AG10803 (cell line): ENCODE data around the gene DHX58.

ENCODE experiments used
- DNase-seq: peaks from one replicate; pipeline ENCODE4 v3.0.0; 2010; ENCODE audit warnings: low read depth
- H3K4me3 ChIP-seq: 2 replicates; pipeline ENCODE4 v1.5.1; 2011; ENCODE audit warnings: mild to moderate bottlenecking, low read length, control low read depth
- TF ChIP-seq, protein P1 (sequence below): conservative IDR thresholded peaks from 2 replicates; pipeline ENCODE4 v1.5.1; 2011; ENCODE audit warnings: mild to moderate bottlenecking, low read length, control low read depth, inconsistent platforms

Gene DHX58

DNA sequence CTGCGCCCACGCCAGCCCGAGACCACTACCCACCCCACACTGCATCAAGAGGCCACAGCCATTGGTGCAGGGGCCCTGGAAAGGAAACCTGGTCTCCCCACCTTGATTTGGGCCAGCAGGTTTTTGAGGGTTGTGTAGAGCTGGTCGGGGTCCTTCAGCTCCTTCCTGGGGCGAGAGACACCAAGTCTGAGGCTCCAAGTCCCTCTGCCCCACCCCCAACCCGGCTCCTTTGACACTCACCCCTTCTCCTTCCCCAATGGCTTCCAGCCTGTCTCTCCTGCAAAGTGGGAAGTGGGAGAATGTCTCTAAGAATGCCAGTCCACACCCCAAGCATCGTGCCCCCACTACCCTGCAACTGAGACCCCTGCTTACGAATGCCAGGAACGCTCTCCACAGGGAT is 1.6 kb upstream of the DHX58 start:
- no peak for DNase-seq
- H3K4me3 ChIP-seq: no peak overlapping the region
- TF ChIP-seq, protein P1, sequence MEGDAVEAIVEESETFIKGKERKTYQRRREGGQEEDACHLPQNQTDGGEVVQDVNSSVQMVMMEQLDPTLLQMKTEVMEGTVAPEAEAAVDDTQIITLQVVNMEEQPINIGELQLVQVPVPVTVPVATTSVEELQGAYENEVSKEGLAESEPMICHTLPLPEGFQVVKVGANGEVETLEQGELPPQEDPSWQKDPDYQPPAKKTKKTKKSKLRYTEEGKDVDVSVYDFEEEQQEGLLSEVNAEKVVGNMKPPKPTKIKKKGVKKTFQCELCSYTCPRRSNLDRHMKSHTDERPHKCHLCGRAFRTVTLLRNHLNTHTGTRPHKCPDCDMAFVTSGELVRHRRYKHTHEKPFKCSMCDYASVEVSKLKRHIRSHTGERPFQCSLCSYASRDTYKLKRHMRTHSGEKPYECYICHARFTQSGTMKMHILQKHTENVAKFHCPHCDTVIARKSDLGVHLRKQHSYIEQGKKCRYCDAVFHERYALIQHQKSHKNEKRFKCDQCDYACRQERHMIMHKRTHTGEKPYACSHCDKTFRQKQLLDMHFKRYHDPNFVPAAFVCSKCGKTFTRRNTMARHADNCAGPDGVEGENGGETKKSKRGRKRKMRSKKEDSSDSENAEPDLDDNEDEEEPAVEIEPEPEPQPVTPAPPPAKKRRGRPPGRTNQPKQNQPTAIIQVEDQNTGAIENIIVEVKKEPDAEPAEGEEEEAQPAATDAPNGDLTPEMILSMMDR: no peak

DNA sequence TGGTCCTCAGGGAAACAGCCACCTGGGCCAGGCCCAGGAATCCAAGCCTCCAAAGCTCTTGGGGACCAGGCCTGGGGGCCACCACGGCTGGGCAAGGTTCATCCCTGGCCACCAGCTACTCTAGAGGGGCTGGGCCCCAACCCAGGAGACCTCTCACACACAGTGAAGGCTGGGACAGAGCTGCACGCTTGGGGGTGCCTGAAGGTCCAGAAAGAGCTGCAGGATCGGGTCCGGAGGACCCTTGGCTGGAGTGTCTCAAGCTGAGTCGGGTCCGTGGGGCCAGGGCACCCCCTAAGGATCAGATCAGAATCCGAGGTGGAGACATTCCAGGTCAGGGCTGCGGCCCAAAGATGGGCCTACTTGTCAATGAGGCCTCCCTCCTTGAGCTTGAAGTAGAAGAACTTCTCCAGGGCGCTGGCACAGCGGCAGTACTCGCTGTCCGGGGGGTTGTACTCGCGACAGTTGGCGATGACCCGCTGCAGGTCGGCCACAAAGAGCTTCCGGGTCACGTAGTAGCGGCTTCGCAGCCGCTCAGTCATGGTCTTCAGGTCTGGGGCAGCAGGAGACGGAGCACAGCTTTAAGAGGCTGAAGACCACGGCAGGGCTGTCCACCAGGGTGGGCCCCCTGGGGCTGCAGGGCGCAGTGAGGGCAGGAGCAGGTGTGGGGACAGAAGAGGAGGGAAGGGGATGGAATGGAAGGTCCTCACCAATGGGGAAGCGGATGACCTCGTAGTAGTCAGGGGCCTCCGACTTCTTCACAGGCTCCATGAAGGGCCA is 967 bp upstream of the DHX58 start:
- H3K4me3 ChIP-seq: no peak overlapping the region
- TF ChIP-seq, protein P1: no peak
- DNase-seq: no peak

DNA sequence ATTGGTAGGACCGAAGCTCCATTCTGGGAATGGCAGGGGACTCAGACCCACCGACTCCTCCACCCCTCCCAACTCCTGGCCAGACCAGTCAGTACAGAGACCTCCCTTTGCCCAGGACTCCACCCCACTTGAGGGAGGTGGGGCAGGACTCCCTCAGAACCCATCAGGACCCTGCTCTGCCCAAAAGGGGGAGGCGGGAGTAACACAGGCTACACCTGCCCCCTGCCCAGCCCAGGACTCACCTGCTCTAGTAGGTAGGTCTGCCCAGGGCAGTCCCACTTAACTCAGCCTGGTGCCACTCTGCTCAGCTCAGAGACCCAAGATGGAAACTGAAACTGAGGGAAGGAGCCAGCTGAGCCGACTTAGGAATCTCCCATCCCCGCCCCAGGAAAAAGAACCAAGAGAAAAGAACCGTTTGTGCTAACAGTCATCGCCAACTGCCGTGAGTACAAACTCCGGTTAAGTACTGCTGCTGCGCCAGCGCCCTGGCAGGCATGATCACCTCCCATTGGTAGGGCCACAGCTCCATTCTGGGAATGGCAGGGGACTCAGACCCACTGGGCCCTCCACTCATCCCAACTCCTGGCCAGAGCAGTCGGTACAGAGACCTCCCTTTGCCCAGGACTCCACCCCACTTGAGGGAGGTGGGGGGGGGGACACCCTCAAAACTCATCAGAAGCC is 503 bp downstream of the DHX58 start:
- TF ChIP-seq, protein P1: no peak

DNA sequence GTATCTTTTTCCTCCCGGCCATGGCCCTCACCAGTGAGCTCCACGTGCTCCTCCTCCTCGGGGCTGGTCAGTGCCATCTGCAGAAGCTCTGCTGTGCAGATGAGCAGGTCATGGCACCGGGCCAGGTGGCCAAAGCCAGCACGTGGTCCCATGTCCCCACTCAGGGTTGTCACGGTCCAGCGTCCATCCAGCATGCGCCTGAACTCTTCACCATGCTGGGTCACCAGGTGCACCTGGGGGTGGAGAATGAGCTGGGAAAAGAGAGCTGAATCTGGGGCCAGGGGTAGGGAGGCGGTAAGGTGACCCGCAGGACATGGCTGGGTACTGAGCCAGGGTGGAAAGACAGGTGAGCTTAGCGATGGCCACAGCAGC is 1.3 kb downstream of the DHX58 start:
- H3K4me3 ChIP-seq: peak overlapping the region; percentile 75
- DNase-seq: no peak
- TF ChIP-seq, protein P1: no peak

More for the DNA sequence above, 503 bp downstream of the DHX58 start:
- peak overlapping the region; percentile 75 for H3K4me3 ChIP-seq
- DNase-seq: peak; percentile 44

DNA sequence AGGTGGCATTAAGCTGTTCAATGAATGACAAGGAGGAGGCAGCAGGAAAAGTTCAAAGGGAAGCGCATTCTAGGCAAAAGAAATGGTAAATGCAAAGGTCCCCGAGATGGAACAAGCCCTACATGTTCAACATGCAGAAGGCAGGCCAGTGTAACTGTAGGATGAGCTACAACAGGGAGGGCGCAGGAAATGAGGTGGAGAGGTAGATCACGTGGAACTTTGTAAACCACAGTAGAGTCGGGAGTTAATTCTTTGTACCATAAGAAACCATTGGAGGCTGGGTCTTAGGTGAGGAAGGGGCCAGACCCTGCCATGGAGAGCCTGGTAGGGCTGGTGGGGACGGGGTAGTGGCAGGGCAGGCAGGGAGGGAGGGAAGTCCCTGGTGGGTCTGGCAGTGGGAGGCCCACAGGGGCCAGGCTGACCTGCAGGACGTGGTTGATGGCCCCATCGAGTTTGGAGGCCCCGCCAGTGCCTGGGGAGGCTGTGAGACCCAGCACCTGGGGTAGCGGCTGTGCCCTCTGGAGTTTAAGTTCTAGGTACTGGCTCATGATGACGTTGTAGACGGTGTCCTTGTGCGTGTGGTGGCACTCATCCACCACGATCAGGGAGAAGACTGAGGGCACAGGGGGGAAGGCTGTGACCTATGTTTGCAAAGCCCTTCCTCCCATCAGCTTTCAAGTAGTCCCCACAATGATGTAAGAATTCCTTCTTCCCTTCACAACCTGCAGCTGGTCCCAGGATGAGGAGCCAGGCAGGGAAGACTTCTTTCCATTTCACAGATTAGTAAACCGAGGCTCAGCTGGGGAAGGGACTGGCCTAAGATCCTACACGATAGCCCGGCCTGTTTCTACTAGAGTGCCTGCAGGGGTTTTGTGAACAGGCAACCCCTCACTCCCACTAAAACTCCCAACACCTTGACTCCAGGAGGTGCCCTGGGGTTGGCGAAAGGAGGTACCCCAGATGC is 1.9 kb downstream of the DHX58 start:
- no peak overlapping the region for H3K4me3 ChIP-seq
- TF ChIP-seq, protein P1: no peak
- DNase-seq: no peak

DNA sequence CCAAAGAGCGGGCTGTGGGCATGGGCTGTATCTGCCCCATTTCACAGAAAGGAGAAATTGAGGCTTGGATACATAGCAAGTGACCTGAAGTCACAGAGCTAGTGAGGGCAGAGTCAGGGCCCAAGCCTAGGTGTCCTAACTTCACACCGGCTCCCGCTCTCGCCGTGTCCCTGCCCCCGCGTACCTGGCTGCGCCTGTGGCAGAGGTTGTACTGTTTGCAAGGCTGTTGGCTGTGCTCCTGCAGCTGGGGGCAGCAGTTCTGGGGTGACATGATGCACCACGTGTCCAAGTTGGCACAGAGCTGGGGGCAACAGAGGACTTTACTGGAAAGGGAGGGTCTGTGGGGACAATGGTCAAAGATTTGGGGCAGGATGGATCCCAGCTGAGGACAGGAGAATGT is 3.4 kb downstream of the DHX58 start:
- TF ChIP-seq, protein P1: no peak
- no peak for DNase-seq
- H3K4me3 ChIP-seq: no peak overlapping the region
